ENCODE measurements around the gene DDX42. TPM values are rescaled to one million over a fixed set of nuclear protein-coding genes. Genes with fewer than 3 reads are reported as not detected.

DDX42 gene
- total and polyA plus RNA-seq, 2 of the 13 experiments (the other 11 are each of a cell fraction or from before 2014, with no cell fraction given): 87.2 to 92.9 TPM

GRCh38 chr17:63773272-63774140 is 464 bp upstream of the DDX42 start, which contains the start of gene CCDC47:
Gene CCDC47, minus strand, starts transcription at chr17:63773597. Its CDS starts 7,422 bp downstream, at chr17:63766175.
- WGBS (ENCODE audit: low lambda C conversion rate): under 1% methylated on average over 58 of the region's 74 CpGs
- Histone ChIP-seq H2AFZ (ENCODE audit: low read length) (peak within 1 kb of the TSS; percentile 57), H3K4me3 (replicated peaks in 1 of 3; ENCODE audit: insufficient read depth in 1 of 3, low read depth in 2 of 3, low read length in 3 of 3) (peak within 1 kb of the TSS; percentile 93 to 99 (median 94)), H3K27me3 (ENCODE audit: control insufficient read depth in 1 of 2, insufficient read depth in 2 of 2, low read length in 2 of 2) (peaks cover 0 to 6% of the 10 kb centered on the region in 2 experiments; a peak in 1 of 5 replicates), H4K20me1 (ENCODE audit: insufficient read depth, low read length) (peaks cover 40% of the 10 kb centered on the region), H3K27ac (ENCODE audit: extremely low read length, insufficient read depth, low read length) (peak within 1 kb of the TSS; percentile 100), H3K9me3 (ENCODE audit: low read length) (no peaks in the 10 kb centered on the region), H3K4me2 (ENCODE audit: low read depth, low read length) (peak within 1 kb of the TSS; percentile 94), H3K36me3 (replicated peaks in 1 of 2; ENCODE audit: control insufficient read depth in 1 of 2, insufficient read depth in 2 of 2, low read length in 2 of 2) (peaks cover 5 to 24% of the 10 kb centered on the region in 2 experiments; a peak in 4 of 5 replicates), H3K9ac (ENCODE audit: insufficient read depth, low read depth, low read length) (peak within 1 kb of the TSS; percentile 98), H3K79me2 (ENCODE audit: insufficient read depth, low read length) (peaks cover 90% of the 10 kb centered on the region), H3K4me1 (ENCODE audit: insufficient read depth, low read length) (peaks cover 45% of the 10 kb centered on the region)
- POLR2A ChIA-PET: interaction anchor here (0.8 to 5.0 kb wide), 38 partner anchors 8 to 732 kb away, joined by 3 to 77 read pairs (median 5); partner anchors contain the start of genes CEP95, DCAF7, DDX5 and FTSJ3
- peak; percentile 91 for ATAC-seq
- in situ Hi-C loops (cut with HindIII; ENCODE audit: extremely low pct_ligation_motif_present, low pct_unique_long_range_greater_than_20kb) (no loop called here), intact Hi-C loops (cut with micrococcal nuclease; ENCODE audit: unreplicated experiment) (loop anchor here (1.0 to 10.0 kb wide), 4 partner anchors 32 to 349 kb away; partner anchors contain the start of genes FTSJ3, PSMC5, SMARCD2 and STRADA)
- CTCF ChIA-PET (ENCODE audit: low intra/inter-chr PET ratio, low total read pairs): no interaction called here
- FAIRE-seq: peak; percentile 98
- peak; percentile 100 for DNase-seq (ENCODE audit: low spot score)
- no TSS peak for BruUV-seq (replicated peaks)
- peak; percentile 79; the same call in 1 of the 2 replicates for TF ChIP-seq ZNF619 (CRISPR knock-in tag; IDR thresholded peaks at IDR 0.05)
- TF ChIP-seq LBX2 (CRISPR knock-in tag; IDR thresholded peaks at IDR 0.05; ENCODE audit: borderline replicate concordance): peak; percentile 96
- peak; percentile 93 for TF ChIP-seq PHF20 (CRISPR knock-in tag; IDR thresholded peaks at IDR 0.05)
- TF ChIP-seq ZNF879 (CRISPR knock-in tag; IDR thresholded peaks at IDR 0.05): peak; percentile 88; the same call in 1 of the 2 replicates
- TF ChIP-seq RORA (CRISPR knock-in tag; IDR thresholded peaks at IDR 0.05): no peak
- peak; percentile 96 for TF ChIP-seq TAF1 (CRISPR knock-in tag; IDR thresholded peaks at IDR 0.05)
- no peak; the same call in 1 of the 2 replicates for TF ChIP-seq ZNF343 (CRISPR knock-in tag; IDR thresholded peaks at IDR 0.05)
- no peak for TF ChIP-seq SOX6 (IDR thresholded peaks at IDR 0.05)
- peak; percentile 84 for TF ChIP-seq SOX6 (CRISPR knock-in tag; IDR thresholded peaks at IDR 0.05)
- TF ChIP-seq CREB3 (CRISPR knock-in tag; IDR thresholded peaks at IDR 0.05): peak; percentile 45; the same call in 1 of the 2 replicates
- peak; percentile 72; the same call in 1 of the 2 replicates for TF ChIP-seq ZKSCAN1 (IDR thresholded peaks at IDR 0.05; ENCODE audit: low read length)
- TF ChIP-seq ZNF777 (CRISPR knock-in tag; IDR thresholded peaks at IDR 0.05): peak; percentile 67
- TF ChIP-seq STAT6 (CRISPR knock-in tag; IDR thresholded peaks at IDR 0.05; ENCODE audit: borderline replicate concordance): peak; percentile 90; the same call in 1 of the 2 replicates
- TF ChIP-seq TEAD3 (CRISPR knock-in tag; optimal IDR thresholded peaks at IDR 0.05; ENCODE audit: borderline replicate concordance): peak; percentile 81
- TF ChIP-seq YY1 (IDR thresholded peaks at IDR 0.05; ENCODE audit: insufficient read depth, insufficient replicate concordance, low read depth, low read length): peak; percentile 96
- TF ChIP-seq RBAK (CRISPR knock-in tag; IDR thresholded peaks at IDR 0.05): no peak
- 0 out of 2 replicates have a peak, but pooled peaks have one; percentile 3 for TF ChIP-seq THAP8 (CRISPR knock-in tag; IDR thresholded peaks at IDR 0.05; ENCODE audit: borderline replicate concordance)
- peak; percentile 19 for TF ChIP-seq HNF4A (CRISPR knock-in tag; IDR thresholded peaks at IDR 0.05)
- TF ChIP-seq SIN3B (IDR thresholded peaks at IDR 0.05; ENCODE audit: low read length): peak; percentile 62; the same call in 1 of the 2 replicates
- TF ChIP-seq SMAD1 (CRISPR knock-in tag; IDR thresholded peaks at IDR 0.05; ENCODE audit: borderline replicate concordance, low read depth): peak; percentile 91; the same call in 1 of the 2 replicates
